Measurements from ENCODE around the gene GAPDH.

The GAPDH gene

GRCh38 chr12:6539707-6540134 lies 5.4 kb downstream of the GAPDH start:
- no peak for TF ChIP-seq ARNTL (CRISPR knock-in tag; IDR thresholded peaks at IDR 0.05; ENCODE audit: borderline replicate concordance, low read depth)
- no peak for TF ChIP-seq CREB5 (CRISPR knock-in tag; IDR thresholded peaks at IDR 0.05; ENCODE audit: low read depth)
- TF ChIP-seq POU6F1 (CRISPR knock-in tag; IDR thresholded peaks at IDR 0.05; ENCODE audit: borderline replicate concordance, low read depth), result no peak
- no peak for TF ChIP-seq PPARA (CRISPR knock-in tag; IDR thresholded peaks at IDR 0.05; ENCODE audit: borderline replicate concordance)
- TF ChIP-seq ZNF70 (CRISPR knock-in tag; IDR thresholded peaks at IDR 0.05), result no peak
- no peak for TF ChIP-seq TCF4 (CRISPR knock-in tag; IDR thresholded peaks at IDR 0.05; ENCODE audit: borderline replicate concordance)
- TF ChIP-seq ESRRG (CRISPR knock-in tag; IDR thresholded peaks at IDR 0.05), result no peak
- peak; percentile 8 for ATAC-seq

GRCh38 chr12:6540181-6540877 lies 6.0 kb downstream of the GAPDH start:
- TF ChIP-seq ZNF70 (CRISPR knock-in tag; IDR thresholded peaks at IDR 0.05) (no peak), ZNF565 (CRISPR knock-in tag; conservative IDR thresholded peaks at IDR 0.05; ENCODE audit: low read depth) (no peak), PPARA (CRISPR knock-in tag; IDR thresholded peaks at IDR 0.05; ENCODE audit: borderline replicate concordance) (no peak)
- peak; percentile 6 for ATAC-seq

GRCh38 chr12:6541371-6542165 lies 7.3 kb downstream of the GAPDH start:
- ATAC-seq, result no peak
- TF ChIP-seq SNAI2 (CRISPR knock-in tag; IDR thresholded peaks at IDR 0.05) (no peak), TOX (CRISPR knock-in tag; IDR thresholded peaks at IDR 0.05; ENCODE audit: borderline replicate concordance) (no peak), ZNF565 (CRISPR knock-in tag; conservative IDR thresholded peaks at IDR 0.05; ENCODE audit: low read depth) (no peak), GLIS3 (CRISPR knock-in tag; IDR thresholded peaks at IDR 0.05) (no peak), RARB (CRISPR knock-in tag; IDR thresholded peaks at IDR 0.05) (no peak), ISL1 (CRISPR knock-in tag; IDR thresholded peaks at IDR 0.05) (no peak)

- TF ChIP-seq GLIS3 (CRISPR knock-in tag; IDR thresholded peaks at IDR 0.05), result no peak
- no peak for TF ChIP-seq ISL1 (CRISPR knock-in tag; IDR thresholded peaks at IDR 0.05)
- TF ChIP-seq TCF4 (CRISPR knock-in tag; IDR thresholded peaks at IDR 0.05; ENCODE audit: borderline replicate concordance), result no peak
- no peak for TF ChIP-seq RARB (CRISPR knock-in tag; IDR thresholded peaks at IDR 0.05)
- TF ChIP-seq ZFP3 (CRISPR knock-in tag; IDR thresholded peaks at IDR 0.05), result no peak
- TF ChIP-seq SNAI2 (CRISPR knock-in tag; IDR thresholded peaks at IDR 0.05), result no peak
- no peak for TF ChIP-seq ZFP30 (CRISPR knock-in tag; IDR thresholded peaks at IDR 0.05)
- TF ChIP-seq CSRNP3 (CRISPR knock-in tag; IDR thresholded peaks at IDR 0.05), result no peak
- no peak for TF ChIP-seq POU6F1 (CRISPR knock-in tag; IDR thresholded peaks at IDR 0.05; ENCODE audit: borderline replicate concordance, low read depth)
- ATAC-seq, result no peak
These were observed 8.1 kb downstream of the GAPDH start for GRCh38 chr12:6542209-6543009.

GRCh38 chr12:6546016-6546415 lies 11.7 kb downstream of the GAPDH start:
- TF ChIP-seq CSRNP3 (CRISPR knock-in tag; IDR thresholded peaks at IDR 0.05) (no peak), ZC3H10 (CRISPR knock-in tag; IDR thresholded peaks at IDR 0.05) (no peak), ZFP30 (CRISPR knock-in tag; IDR thresholded peaks at IDR 0.05) (no peak), ESRRG (CRISPR knock-in tag; IDR thresholded peaks at IDR 0.05) (no peak), POU6F1 (CRISPR knock-in tag; IDR thresholded peaks at IDR 0.05; ENCODE audit: borderline replicate concordance, low read depth) (no peak)
- ATAC-seq, result no peak
